Nephron (organoid): ENCODE results near the gene FBXW11.

Source experiments
- H3K27ac Mint-ChIP-seq, 3 experiments: 2 replicates each; pipeline ENCODE4 v1.8.0; 2020; ENCODE audit warnings: mixed read lengths in 3 of 3, mild to moderate bottlenecking in 2 of 3, moderate library complexity in 1 of 3
- H3K27me3 Mint-ChIP-seq: 2 replicates; pipeline ENCODE4 v1.8.0; 2021; ENCODE audit warnings: low read depth, mild to moderate bottlenecking, moderate library complexity, mixed read lengths
- H3K36me3 Mint-ChIP-seq: 2 replicates; pipeline ENCODE4 v1.8.0; 2020; ENCODE audit warnings: low read depth, mixed read lengths
- H3K4me1 Mint-ChIP-seq: 2 replicates; pipeline ENCODE4 v1.8.0; 2020; ENCODE audit warnings: mixed read lengths
- H3K4me3 Mint-ChIP-seq, 3 experiments: 2 replicates each; pipeline ENCODE4 v1.8.0; 2020; ENCODE audit warnings: mild to moderate bottlenecking in 3 of 3, mixed read lengths in 3 of 3, moderate library complexity in 2 of 3
- H3K9me3 Mint-ChIP-seq: 2 replicates; pipeline ENCODE4 v1.8.0; 2020; ENCODE audit warnings: mixed read lengths
- CTCF ChIP-seq, 3 experiments: fragments of 200-600 bp; sonication (generic); IDR thresholded peaks; one replicate each; pipeline ENCODE4 v1.5.0; 2021; ENCODE audit warnings: antibody characterized with exemption in 3 of 3; ENCODE audit not compliant: unreplicated experiment in 3 of 3

Gene FBXW11

GRCh38 chr5:171863935-171864334 is 142.5 kb downstream of the FBXW11 start:
- no peaks in the 10 kb centered on the region for H3K9me3 Mint-ChIP-seq
- H3K4me1 Mint-ChIP-seq = no peaks in the 10 kb centered on the region
- peaks cover 42% of the 10 kb centered on the region for H3K36me3 Mint-ChIP-seq
- no peaks in the 10 kb centered on the region for H3K27me3 Mint-ChIP-seq
- no peak overlapping the region for H3K4me3 Mint-ChIP-seq
- H3K27ac Mint-ChIP-seq = no peak overlapping the region
- TF ChIP-seq CTCF (IDR thresholded peaks at IDR 0.05; ENCODE audit: unreplicated experiment in 3 of 3) = no peak

- no peak for TF ChIP-seq CTCF (IDR thresholded peaks at IDR 0.05; ENCODE audit: unreplicated experiment in 3 of 3)
- H3K27ac Mint-ChIP-seq = no peak overlapping the region
- no peak overlapping the region for H3K4me3 Mint-ChIP-seq
Measured at GRCh38 chr5:171862624-171863023, 143.8 kb downstream of the FBXW11 start.

GRCh38 chr5:171861381-171861780 is 145.1 kb downstream of the FBXW11 start:
- Mint-ChIP-seq H3K36me3 (peaks cover 29% of the 10 kb centered on the region), H3K27ac (no peak overlapping the region), H3K4me3 (no peak overlapping the region), H3K4me1 (peaks cover 18% of the 10 kb centered on the region), H3K9me3 (no peaks in the 10 kb centered on the region), H3K27me3 (no peaks in the 10 kb centered on the region)
- TF ChIP-seq CTCF (IDR thresholded peaks at IDR 0.05; ENCODE audit: unreplicated experiment in 3 of 3) = no peak

More at GRCh38 chr5:171862624-171863023, 143.8 kb downstream of the FBXW11 start:
- H3K27me3 Mint-ChIP-seq = no peaks in the 10 kb centered on the region
- H3K36me3 Mint-ChIP-seq = peaks cover 35% of the 10 kb centered on the region
- H3K9me3 Mint-ChIP-seq = no peaks in the 10 kb centered on the region
- H3K4me1 Mint-ChIP-seq = peaks cover 9% of the 10 kb centered on the region

GRCh38 chr5:171858303-171858702 is 148.1 kb downstream of the FBXW11 start:
- no peaks in the 10 kb centered on the region for H3K27me3 Mint-ChIP-seq
- peak overlapping the region in 1 of 3 experiments; percentile 85 for H3K27ac Mint-ChIP-seq
- H3K4me3 Mint-ChIP-seq = no peak overlapping the region
- peaks cover 21% of the 10 kb centered on the region for H3K4me1 Mint-ChIP-seq
- H3K9me3 Mint-ChIP-seq = no peaks in the 10 kb centered on the region
- TF ChIP-seq CTCF (IDR thresholded peaks at IDR 0.05; ENCODE audit: unreplicated experiment in 3 of 3) = peak in 2 of 3 experiments; percentile 18 to 25
- H3K36me3 Mint-ChIP-seq = peaks cover 32% of the 10 kb centered on the region

- no peak for TF ChIP-seq CTCF (IDR thresholded peaks at IDR 0.05; ENCODE audit: unreplicated experiment in 3 of 3)
- H3K4me1 Mint-ChIP-seq = peaks cover 21% of the 10 kb centered on the region
Measured at GRCh38 chr5:171857489-171857876, 149.0 kb downstream of the FBXW11 start.

More at GRCh38 chr5:171857489-171857876, 149.0 kb downstream of the FBXW11 start:
- peaks cover 32% of the 10 kb centered on the region for H3K36me3 Mint-ChIP-seq
- peak overlapping the region in 1 of 3 experiments; percentile 15 for H3K4me3 Mint-ChIP-seq
- H3K27ac Mint-ChIP-seq = peak overlapping the region; percentile 17 to 85 (median 78)
- no peaks in the 10 kb centered on the region for H3K9me3 Mint-ChIP-seq
- H3K27me3 Mint-ChIP-seq = no peaks in the 10 kb centered on the region
